HepG2 (cell line): ENCODE results near the gene NES. TPM values are rescaled to one million over a fixed set of nuclear protein-coding genes. Genes with fewer than 3 reads are reported as not detected.

Source experiments
- CBX2 ChIP-seq, 2 experiments: fragments of 200-600 bp in 1 of 2; sonication (generic); formaldehyde crosslinking in 1 of 2; IDR thresholded peaks; 2 replicates each; pipeline versions ENCODE4 v1.7.0 to v1.8.1; 2018 to 2022; ENCODE audit warnings: low read depth in 2 of 2, low read length in 1 of 2, mild to moderate bottlenecking in 1 of 2, missing genetic modification reagents in 1 of 2
- CENPT ChIP-seq: sonication (generic); formaldehyde crosslinking; IDR thresholded peaks from 2 replicates; pipeline ENCODE4 v1.8.0; 2022; ENCODE audit warnings: low read depth, mild to moderate bottlenecking, moderate library complexity, missing genetic modification reagents
- KLF15 ChIP-seq: sonication (generic); formaldehyde crosslinking; IDR thresholded peaks from 2 replicates; pipeline ENCODE4 v1.8.1; 2023; ENCODE audit warnings: borderline replicate concordance, mild to moderate bottlenecking, inconsistent platforms, missing genetic modification reagents, mixed read lengths
- KLF6 ChIP-seq: IDR thresholded peaks from 2 replicates; pipeline ENCODE4 v1.8.0; 2016; ENCODE audit warnings: missing biosample characterization, missing genetic modification reagents
- MIXL1 ChIP-seq: IDR thresholded peaks from 2 replicates; pipeline ENCODE4 v1.6.1; 2016
- REXO4 ChIP-seq: sonication (generic); formaldehyde crosslinking; IDR thresholded peaks from 2 replicates; pipeline ENCODE4 v1.8.0; 2022; ENCODE audit warnings: missing genetic modification reagents, mild to moderate bottlenecking, borderline replicate concordance
- SOX13 ChIP-seq, 3 experiments: fragments of 450-650 bp in 1 of 3; sonication (generic) in 1 of 3; formaldehyde crosslinking in 1 of 3; IDR thresholded peaks in 2 of 3; conservative IDR thresholded peaks in 1 of 3; 2 replicates each; pipeline versions ENCODE4 v1.5.0 to v1.6.1; 2016 to 2020; ENCODE audit warnings: antibody characterized with exemption in 1 of 3, mild to moderate bottlenecking in 1 of 3, missing compliant biosample characterization in 1 of 3, missing genetic modification reagents in 1 of 3, moderate library complexity in 1 of 3
- SSRP1 ChIP-seq: IDR thresholded peaks from 2 replicates; pipeline ENCODE4 v1.6.1; 2016; ENCODE audit warnings: control low read depth
- ZBTB1 ChIP-seq: sonication (generic); formaldehyde crosslinking; IDR thresholded peaks from 2 replicates; pipeline ENCODE4 v1.4.0; 2020; ENCODE audit warnings: missing genetic modification reagents, borderline replicate concordance
- ZNF225 ChIP-seq: sonication (generic); formaldehyde crosslinking; IDR thresholded peaks from 2 replicates; pipeline ENCODE4 v1.4.0; 2020; ENCODE audit warnings: mild to moderate bottlenecking, missing genetic modification reagents
- ZNF317 ChIP-seq: sonication (generic); formaldehyde crosslinking; IDR thresholded peaks from 2 replicates; pipeline ENCODE4 v1.5.0; 2020; ENCODE audit warnings: mild to moderate bottlenecking, missing genetic modification reagents
- ZNF329 ChIP-seq: sonication (generic); formaldehyde crosslinking; IDR thresholded peaks from 2 replicates; pipeline ENCODE4 v1.9.0; 2021; ENCODE audit warnings: low read depth, mild to moderate bottlenecking, missing genetic modification reagents
- ZNF432 ChIP-seq: sonication (generic); formaldehyde crosslinking; IDR thresholded peaks from 2 replicates; pipeline ENCODE4 v1.5.0; 2020; ENCODE audit warnings: missing genetic modification reagents, mild to moderate bottlenecking, borderline replicate concordance
- ZNF546 ChIP-seq: sonication (generic); formaldehyde crosslinking; conservative IDR thresholded peaks from 2 replicates; pipeline ENCODE4 v1.8.1; 2023; ENCODE audit warnings: mild to moderate bottlenecking, missing genetic modification reagents
- polyA plus RNA-seq, 8 experiments: library from polyadenylated mRNA; depleted of rRNA in 3 of 8; stranded (reverse) in 7 of 8; unstranded in 1 of 8; fragments of >200 nt; fragmentation: Illumina TruSeq in 4 of 8; extraction: Trizol in 4 of 8; gene quantifications; 2 replicates each; pipeline versions ENCODE4 v1.2.1 to v1.2.3, GENCODE V29; 2011 to 2016; ENCODE audit warnings: low read depth in 4 of 8, missing spikeins in 1 of 8, mixed read lengths in 1 of 8; ENCODE audit not compliant: insufficient read depth in 1 of 8
- total RNA-seq, 5 experiments: library from RNA; depleted of rRNA; stranded (reverse); fragments of >200 nt; fragmentation: Illumina TruSeq; extraction: Trizol; gene quantifications; 2 replicates each; pipeline ENCODE4 v1.2.3, GENCODE V29; 2016; ENCODE audit warnings: low read depth in 1 of 5
- TF ChIP-seq, protein P1 (sequence below): sonication (generic); formaldehyde crosslinking; IDR thresholded peaks from 2 replicates; pipeline ENCODE4 v1.5.0; 2020; ENCODE audit warnings: mild to moderate bottlenecking, missing genetic modification reagents
- TF ChIP-seq, protein P2 (sequence below): sonication (generic); formaldehyde crosslinking; IDR thresholded peaks from 2 replicates; pipeline ENCODE4 v1.5.0; 2020; ENCODE audit warnings: missing genetic modification reagents
- TF ChIP-seq, protein P3 (sequence below): sonication (generic); formaldehyde crosslinking; IDR thresholded peaks from 2 replicates; pipeline ENCODE4 v1.9.0; 2022; ENCODE audit warnings: missing genetic modification reagents, mild to moderate bottlenecking, borderline replicate concordance
- TF ChIP-seq, protein P4 (sequence below): sonication (generic); formaldehyde crosslinking; conservative IDR thresholded peaks from 2 replicates; pipeline ENCODE4 v1.4.0; 2020; ENCODE audit warnings: mild to moderate bottlenecking, missing genetic modification reagents, moderate library complexity
- TF ChIP-seq, protein P5 (sequence below): sonication (generic); formaldehyde crosslinking; IDR thresholded peaks from 2 replicates; pipeline ENCODE4 v1.8.0; 2022; ENCODE audit warnings: missing genetic modification reagents, low read depth, mild to moderate bottlenecking, borderline replicate concordance

Gene NES
- total and polyA plus RNA-seq, 2 of the 13 experiments (the other 11 are each of a cell fraction or from before 2014, with no cell fraction given), result 1.7 to 16.6 TPM

DNA sequence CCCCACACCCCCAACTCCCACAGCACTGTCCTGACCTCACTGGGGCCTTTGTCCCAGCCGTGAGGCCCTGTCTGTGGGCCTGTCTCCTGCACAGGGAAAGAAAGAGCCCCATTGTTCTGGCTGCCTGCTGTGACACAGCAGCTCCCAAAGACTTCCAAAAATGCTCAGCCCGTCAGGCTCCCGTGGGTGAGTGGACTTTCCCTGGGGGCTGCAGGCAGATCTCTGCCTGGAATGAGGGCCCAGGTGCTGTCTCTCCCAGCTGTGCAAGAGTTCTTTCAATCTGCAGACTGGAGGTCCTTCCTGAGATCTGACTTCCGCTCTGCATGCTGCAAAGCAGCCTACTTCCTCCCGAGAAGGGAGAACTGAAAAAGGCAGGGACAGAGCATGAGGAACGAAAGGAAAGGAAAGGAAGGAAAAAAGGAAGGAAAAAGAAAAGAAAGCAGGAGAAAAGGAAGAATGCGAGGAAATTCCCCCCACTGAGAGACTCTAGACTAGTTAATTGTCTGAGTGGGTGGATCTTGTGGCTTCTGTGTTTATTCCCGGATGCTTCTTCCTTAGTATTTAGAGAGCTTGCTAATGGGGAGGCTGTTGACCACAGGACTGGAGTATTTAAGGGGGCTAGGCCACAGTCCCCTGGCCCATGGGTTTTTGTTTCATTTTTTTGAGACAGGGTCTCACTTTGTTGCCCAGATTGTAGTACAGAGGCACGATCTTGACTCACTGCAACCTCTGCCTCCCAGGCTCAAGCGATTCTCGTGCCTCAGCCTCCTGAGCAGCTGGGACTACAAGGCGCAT is 15.0 kb downstream of the NES start (continued):
- TF ChIP-seq, protein P1, sequence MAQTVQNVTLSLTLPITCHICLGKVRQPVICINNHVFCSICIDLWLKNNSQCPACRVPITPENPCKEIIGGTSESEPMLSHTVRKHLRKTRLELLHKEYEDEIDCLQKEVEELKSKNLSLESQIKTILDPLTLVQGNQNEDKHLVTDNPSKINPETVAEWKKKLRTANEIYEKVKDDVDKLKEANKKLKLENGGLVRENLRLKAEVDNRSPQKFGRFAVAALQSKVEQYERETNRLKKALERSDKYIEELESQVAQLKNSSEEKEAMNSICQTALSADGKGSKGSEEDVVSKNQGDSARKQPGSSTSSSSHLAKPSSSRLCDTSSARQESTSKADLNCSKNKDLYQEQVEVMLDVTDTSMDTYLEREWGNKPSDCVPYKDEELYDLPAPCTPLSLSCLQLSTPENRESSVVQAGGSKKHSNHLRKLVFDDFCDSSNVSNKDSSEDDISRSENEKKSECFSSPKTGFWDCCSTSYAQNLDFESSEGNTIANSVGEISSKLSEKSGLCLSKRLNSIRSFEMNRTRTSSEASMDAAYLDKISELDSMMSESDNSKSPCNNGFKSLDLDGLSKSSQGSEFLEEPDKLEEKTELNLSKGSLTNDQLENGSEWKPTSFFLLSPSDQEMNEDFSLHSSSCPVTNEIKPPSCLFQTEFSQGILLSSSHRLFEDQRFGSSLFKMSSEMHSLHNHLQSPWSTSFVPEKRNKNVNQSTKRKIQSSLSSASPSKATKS (CRISPR knock-in tag), result no peak
- TF ChIP-seq, protein P2, sequence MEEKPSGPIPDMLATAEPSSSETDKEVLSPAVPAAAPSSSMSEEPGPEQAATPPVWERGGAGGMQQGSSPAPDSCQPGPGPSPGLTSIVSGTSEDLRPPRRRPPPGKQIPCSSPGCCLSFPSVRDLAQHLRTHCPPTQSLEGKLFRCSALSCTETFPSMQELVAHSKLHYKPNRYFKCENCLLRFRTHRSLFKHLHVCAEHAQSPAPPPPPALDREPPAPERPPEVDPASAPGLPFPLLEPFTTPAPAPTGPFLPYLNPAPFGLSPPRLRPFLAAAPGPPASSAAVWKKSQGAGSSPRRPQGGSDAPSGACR, result no peak
- TF ChIP-seq ZNF329 (CRISPR knock-in tag) (no peak), CENPT (CRISPR knock-in tag) (no peak), CBX2 (IDR thresholded peaks at IDR 0.05; ENCODE audit: low read depth, low read length) (no peak), CBX2 (CRISPR knock-in tag; IDR thresholded peaks at IDR 0.05; ENCODE audit: low read depth) (no peak), SSRP1 (no peak), KLF6 (no peak), ZNF432 (CRISPR knock-in tag) (no peak), ZNF317 (0 out of 2 replicates have a peak, but pooled peaks have one; percentile 28), ZNF546 (CRISPR knock-in tag) (no peak), ZBTB1 (no peak), MIXL1 (CRISPR knock-in tag) (no peak), ZNF225 (no peak), SOX13 (IDR thresholded peaks at IDR 0.05) (0 out of 2 replicates have a peak, but pooled peaks have one; percentile 33), SOX13 (CRISPR knock-in tag; conservative IDR thresholded peaks at IDR 0.05 in 1 of 2, IDR thresholded peaks at IDR 0.05 in 1 of 2) (peak in 1 of 2 experiments; percentile 55; a peak in 1 of 4 replicates), REXO4 (CRISPR knock-in tag) (no peak), KLF15 (CRISPR knock-in tag) (no peak)
- TF ChIP-seq, protein P3, sequence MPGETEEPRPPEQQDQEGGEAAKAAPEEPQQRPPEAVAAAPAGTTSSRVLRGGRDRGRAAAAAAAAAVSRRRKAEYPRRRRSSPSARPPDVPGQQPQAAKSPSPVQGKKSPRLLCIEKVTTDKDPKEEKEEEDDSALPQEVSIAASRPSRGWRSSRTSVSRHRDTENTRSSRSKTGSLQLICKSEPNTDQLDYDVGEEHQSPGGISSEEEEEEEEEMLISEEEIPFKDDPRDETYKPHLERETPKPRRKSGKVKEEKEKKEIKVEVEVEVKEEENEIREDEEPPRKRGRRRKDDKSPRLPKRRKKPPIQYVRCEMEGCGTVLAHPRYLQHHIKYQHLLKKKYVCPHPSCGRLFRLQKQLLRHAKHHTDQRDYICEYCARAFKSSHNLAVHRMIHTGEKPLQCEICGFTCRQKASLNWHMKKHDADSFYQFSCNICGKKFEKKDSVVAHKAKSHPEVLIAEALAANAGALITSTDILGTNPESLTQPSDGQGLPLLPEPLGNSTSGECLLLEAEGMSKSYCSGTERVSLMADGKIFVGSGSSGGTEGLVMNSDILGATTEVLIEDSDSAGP (CRISPR knock-in tag), result no peak
- TF ChIP-seq, protein P4, sequence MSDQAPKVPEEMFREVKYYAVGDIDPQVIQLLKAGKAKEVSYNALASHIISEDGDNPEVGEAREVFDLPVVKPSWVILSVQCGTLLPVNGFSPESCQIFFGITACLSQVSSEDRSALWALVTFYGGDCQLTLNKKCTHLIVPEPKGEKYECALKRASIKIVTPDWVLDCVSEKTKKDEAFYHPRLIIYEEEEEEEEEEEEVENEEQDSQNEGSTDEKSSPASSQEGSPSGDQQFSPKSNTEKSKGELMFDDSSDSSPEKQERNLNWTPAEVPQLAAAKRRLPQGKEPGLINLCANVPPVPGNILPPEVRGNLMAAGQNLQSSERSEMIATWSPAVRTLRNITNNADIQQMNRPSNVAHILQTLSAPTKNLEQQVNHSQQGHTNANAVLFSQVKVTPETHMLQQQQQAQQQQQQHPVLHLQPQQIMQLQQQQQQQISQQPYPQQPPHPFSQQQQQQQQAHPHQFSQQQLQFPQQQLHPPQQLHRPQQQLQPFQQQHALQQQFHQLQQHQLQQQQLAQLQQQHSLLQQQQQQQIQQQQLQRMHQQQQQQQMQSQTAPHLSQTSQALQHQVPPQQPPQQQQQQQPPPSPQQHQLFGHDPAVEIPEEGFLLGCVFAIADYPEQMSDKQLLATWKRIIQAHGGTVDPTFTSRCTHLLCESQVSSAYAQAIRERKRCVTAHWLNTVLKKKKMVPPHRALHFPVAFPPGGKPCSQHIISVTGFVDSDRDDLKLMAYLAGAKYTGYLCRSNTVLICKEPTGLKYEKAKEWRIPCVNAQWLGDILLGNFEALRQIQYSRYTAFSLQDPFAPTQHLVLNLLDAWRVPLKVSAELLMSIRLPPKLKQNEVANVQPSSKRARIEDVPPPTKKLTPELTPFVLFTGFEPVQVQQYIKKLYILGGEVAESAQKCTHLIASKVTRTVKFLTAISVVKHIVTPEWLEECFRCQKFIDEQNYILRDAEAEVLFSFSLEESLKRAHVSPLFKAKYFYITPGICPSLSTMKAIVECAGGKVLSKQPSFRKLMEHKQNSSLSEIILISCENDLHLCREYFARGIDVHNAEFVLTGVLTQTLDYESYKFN (CRISPR knock-in tag), result no peak
- TF ChIP-seq, protein P5, sequence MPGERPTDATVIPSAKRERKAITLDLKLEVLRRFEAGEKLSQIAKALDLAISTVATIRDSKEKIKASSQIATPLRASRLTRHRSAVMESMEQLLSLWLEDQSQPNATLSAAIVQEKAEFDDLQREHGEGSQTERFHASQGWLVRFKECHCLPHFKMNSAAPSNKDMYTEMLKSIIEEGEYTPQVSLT (CRISPR knock-in tag), result no peak
